UCSD-AML1 (cell line): Measurements from ENCODE around the gene NT5C3A.
"Not testable (repeated sequence)": the region's sequence is repeated elsewhere in the genome, so short reads cannot be mapped to it uniquely, and the experiment has no call there.

ENCODE experiments used
- DNase-seq: peaks from one replicate; lab custom pipeline; 2025; ENCODE audit not compliant: unreplicated experiment; lab: John Stamatoyannopoulos, UW

NT5C3A gene

DNA sequence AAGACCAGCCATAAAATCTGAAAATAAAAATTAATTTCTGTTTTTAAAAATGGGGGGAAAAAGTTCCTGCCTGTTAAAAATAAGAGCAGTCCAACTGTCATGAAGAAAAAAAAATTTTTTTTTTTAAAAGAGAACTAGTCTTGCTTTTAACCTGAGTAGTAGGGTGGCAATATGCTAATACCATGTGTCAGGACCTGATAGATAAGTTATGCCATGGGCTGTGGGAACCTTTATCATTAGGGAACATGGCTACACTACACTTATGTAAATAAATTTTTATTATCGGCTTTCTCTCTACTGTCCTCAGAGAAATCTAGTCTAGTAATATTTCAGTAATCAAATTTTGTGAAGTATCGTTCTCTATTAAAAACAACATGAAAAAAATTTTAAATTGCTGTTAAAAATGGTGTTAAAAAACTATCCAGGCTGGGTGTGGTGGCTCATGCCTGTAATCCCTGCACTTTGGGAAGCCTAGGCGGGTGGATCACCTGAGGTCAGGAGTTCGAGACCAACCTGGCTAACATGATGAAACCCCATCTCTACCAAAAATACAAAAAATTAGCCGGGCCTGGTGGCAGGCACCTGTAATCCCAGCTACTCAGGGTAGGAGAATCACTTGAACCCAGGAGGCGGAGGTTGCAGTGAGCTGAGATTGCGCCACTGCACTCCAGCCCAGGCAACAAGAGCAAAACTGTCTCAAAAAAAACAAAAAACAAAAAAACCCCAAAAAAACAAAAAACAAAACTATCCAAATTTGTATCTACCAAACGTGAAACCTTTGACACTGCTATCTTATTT, 20.7 kb downstream of the NT5C3A start:
- no peak for DNase-seq

DNA sequence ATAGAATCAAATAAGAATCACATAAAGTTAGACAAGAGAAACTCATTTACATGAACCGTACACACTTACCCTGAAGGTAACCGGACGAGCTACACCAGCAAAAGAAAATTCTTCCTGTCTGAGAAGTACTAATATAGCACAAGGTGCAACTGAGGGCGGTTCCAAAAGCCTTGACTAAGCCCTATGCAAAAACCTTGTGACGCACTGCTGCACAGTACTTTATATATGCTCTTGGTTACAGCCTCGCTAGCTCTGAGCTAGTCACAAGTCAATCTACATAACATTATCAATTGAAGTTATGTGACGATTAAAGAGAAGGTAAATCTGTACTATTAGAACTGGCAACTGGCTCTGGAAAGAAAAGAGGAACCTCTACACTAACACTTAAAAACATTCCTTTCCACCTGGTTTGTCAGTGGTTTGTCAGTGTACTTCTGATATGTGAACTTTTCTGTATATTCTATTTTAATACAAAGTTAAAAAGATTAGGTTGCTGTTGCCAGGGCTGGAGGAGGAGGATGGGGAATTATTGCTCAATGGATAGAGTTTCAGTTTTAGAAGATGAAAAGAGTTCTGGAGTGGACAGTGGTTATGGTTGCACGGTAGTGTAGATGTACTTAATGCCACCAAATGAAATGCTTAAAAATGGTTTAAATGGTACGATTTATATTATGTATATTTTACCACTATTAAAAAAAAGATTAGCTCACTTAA, 21.6 kb downstream of the NT5C3A start:
- no peak for DNase-seq

DNA sequence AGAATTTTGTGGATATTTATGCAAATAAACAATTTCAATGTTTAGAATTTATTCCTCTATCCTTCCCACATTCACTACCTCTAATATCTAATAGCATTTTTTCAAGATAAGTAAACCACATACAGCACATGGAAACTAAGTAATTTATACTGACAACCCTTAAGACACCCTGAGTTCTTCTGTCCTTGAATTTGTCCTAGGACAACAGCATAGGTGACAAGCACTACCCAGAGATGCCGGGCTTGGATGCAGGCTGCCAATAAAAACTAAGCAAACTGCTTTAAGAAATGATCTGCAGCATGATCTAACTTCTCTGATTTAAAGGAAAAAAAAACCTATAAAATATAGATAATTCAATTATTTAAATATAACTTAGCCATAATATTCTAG, 22.7 kb downstream of the NT5C3A start:
- no peak for DNase-seq

DNA sequence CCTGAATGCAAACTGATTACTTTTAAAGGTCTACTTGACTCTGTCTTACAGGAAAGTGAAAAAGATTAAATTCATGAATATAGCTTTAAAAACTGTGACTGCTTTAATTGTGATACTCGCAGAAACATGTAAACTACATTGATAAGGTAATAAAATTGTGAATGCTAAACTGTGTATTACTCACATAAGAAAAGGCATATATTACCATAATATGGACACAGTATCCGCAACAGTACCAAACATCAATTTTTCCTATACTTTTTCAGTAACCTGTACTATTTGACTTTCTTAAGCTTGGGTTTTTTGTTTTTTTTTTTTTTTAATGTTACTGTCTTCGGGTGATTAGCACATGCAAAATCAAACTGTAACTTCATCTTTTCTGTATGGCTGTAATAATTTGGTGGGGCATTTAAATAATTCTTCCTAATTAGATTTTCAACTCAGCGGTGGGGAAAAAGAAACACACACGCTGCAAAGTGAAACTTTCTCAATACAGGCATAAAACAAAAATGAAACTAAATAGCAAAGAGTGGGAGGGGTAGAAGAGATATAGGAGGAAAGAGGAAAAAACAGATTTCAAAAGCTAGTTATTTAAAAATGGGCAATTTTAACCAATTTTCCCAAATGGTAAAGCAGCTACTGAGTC, 23.2 kb downstream of the NT5C3A start:
- DNase-seq: no peak

DNA sequence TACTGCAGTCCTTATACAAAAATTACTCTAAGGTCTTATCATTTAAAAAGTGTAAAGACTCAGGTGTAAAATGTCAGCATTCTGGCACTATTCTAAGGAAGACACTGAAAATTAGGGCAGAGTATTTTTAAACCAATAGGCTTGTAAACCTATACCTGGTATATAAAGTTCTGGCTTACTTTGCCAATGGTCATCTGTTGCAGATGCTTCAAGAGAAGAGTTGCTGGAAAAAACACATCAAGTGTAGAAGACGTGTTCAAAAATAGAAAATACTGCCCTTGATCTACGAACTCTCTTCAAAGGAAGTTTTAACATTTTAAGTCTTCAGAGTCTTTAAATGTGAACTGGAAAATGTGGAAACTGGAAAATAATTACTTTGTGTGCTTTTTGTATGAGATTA, 23.9 kb downstream of the NT5C3A start:
- DNase-seq: no peak

DNA sequence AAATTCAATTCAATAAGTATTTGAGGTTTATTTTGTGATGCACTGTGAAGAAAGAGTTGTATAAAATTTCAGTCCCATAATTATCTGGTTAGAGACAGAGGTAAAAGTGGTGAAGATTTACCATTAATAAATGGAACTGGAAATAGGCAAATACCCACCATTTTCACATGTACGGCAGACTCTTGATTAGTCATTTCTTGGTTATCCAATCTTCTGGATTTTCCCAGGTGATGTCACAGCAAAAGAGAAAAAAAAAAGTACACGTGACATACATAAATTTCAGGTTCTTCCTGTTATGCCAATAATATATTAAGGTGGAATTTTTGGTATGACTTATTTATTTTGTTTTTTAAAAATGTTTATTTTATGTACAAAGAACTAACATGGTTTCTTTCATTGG, 26.8 kb downstream of the NT5C3A start:
- no peak for DNase-seq

DNA sequence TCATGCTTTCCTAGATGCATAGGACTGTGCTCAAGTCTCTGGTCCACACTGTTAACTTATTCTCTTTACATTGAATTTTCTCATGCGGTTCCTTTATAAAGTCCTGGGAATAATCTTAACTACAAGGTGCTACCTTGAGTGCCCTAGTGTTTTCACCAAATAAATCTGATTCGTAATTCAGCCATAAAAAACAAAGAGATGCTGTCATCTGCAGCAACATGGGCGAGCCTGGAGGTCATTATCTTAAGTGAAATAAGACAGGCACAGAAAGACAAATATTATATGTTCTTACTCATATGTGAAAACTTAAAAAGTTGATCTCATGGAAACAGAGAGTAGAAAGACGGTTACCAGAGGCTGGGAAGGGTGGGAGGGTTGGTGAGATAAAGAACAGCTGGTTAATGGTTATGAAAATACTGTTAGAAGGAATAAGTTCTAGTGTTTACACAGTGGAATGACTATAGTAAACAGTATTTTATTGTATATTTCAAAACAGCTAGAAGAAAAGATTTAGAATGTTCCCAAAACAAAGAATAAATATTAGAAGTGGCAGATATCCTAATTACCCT, 38.3 kb downstream of the NT5C3A start:
- no peak for DNase-seq

DNA sequence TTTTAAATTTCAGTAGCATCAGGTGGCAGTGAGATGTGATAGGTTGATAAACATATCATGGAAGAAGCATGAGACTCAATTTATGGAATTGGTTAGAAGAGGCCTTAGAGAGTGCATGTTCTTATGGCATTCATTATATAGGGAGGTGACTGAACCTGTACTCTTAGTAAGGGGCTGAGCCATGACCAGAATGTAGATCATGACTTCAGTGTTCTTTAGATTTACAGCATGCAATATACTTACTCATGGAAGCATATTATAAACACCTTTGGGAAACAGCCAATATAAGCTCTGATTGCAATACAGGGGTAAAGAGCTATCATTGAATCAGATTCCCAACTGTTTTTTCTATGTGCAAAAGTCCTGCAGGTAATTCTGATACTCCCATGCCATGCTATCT, 50.2 kb downstream of the NT5C3A start:
- no peak for DNase-seq

DNA sequence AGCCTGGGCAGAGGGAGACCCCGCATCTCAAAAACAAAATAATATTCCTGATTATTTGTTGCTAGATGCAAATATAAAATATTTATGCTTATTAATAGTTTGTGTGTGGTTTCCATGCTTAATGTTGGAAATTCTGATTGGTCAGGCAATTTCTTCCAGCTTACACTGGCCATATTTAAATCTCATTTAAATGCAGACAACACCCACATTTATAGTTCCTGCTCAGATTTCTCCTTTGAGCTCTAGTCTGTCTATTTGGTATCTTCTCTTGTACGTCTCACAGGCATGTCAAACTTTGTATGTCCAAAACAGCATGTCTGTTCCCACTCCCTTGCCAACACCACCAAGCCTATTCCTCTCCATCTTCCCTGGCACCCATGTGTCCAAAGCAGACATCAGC, 52.8 kb downstream of the NT5C3A start:
- no peak for DNase-seq

DNA sequence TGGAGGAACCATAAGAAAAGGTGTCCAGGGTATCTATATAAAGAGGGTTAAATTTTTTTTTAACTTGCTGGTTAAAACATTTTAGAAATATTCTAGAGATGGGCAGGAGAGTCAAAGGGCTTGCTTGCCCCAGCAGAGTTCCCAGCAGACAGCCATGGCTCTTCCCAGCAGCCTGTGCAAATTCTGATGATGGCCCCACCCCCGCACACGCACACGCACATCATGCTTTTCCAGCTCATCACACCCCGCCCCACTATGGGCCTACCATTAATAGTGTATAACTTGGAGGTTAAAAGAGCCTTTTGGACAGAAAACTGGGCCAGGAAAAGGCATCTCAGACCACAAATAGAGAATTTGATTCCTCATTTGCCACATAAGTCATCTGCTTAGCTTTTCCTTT, 56.9 kb downstream of the NT5C3A start:
- not testable (repeated sequence) for DNase-seq

DNA sequence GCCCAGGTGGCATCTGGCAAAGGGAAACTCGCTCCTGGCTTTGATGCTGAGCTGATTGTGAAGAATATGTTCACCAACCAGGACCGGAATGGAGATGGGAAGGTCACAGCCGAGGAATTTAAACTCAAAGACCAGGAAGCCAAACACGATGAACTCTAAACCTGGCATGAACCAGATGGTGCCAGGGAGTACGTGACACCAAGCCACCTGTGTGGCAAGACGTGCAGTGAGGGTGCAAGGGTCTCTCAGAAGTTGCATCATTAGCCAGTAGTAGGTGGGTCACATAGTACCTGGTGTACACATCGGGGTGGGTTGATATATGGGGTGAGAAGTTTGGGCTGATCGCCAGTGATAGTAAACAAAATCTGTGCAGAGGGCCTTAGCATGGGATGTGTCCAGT, 57.4 kb downstream of the NT5C3A start:
- DNase-seq: not testable (repeated sequence)

DNA sequence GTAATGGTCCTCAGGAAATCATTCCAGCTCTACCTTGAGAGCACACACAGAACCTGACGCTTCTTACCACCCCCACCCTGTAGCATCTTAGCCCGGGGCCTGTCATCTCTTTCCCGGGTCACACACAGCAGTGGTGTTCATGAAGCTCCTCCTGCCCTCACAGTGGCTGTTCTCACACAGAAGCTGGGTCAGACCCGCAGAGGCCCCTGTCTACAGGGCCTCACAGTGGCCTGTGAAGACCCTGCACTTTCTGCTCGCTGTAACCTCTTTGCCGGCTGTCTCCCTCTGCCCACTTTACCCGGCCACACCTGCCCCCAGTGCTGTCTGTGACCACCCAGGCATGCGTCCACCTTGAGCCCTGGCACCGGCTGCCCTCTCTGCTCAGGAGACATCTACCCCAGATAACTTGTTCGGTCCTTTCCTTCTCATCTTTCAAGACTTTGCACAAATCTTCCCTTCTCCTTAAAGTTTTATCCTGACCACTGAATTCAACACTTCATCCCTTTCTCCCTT, 58.4 kb downstream of the NT5C3A start:
- DNase-seq: not testable (repeated sequence)

DNA sequence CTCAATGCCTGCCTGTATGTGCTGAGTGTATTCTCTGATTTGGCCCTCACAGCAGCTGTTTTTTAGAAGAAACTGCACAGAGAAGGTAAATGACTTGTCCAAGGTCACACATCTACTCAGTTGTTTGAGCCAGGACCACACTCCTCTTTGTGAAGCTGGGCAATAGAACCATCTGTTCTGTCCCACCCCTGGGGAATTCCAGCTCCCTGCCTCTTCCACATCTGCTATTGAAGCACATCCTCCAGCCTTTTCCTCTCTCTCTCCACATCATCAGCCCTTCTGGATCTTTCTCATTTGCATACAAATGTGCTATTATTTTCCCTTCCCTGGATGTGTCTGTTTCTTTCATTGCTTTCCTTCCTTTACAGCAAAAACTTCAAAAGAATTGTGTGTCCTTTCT, 59.5 kb downstream of the NT5C3A start:
- DNase-seq: not testable (repeated sequence)

DNA sequence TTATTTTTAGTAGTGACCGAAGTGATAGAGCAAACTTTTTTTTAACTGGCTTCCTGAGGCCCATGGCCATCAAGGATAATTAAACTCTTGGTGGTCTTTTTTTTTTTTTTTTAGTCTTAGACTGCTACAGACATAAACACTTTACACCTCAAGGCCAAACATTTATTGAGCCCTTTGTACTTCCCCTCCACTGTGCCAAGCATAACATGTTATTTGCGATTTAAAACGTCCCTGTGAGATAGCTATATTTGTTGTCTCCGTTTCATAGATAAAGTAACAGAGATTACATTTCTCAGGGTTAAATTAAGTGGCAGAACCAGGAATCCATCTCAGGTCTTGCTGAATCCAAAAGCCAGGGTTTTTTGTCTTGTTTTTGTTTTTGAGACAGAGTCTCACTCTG, 63.2 kb downstream of the NT5C3A start:
- not testable (repeated sequence) for DNase-seq

DNA sequence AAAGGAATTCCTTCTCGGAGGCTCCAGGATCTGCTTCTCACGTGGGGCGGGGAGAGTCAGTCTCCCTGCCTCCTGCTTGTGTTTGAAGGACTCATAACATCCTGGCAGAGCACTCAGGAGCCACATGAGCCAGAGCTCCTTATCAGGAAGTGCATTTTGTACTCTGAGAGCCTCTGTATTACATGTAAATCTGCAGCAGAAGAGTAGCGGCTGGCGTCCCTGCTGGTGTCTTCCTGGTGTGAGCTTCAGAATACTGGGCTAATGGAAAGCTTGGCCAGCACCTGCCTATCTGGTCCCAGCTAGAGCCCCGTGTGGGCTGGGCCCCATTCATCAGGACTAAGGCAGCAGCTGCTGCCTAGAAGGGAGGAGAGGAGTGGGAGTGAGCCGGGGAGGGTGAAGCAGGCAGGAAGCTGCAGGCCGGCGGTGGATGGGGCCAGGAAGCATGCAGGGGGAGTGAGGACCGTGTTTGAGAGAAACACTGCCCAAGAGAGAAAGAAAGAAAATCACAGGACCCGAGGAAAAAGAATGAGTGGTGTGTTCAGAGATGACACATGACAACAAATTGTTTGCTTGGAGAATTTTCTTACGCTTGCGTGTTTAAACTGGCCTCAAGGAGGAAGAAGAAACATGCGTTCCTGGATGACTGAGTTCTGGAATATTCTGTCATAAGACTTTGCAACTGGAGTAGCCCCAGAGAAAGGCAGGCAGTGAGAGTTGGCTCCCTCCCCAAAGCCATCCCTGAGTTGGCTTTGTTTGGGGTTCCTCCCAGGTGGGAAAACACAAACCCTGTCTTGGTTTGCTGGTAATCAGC, 64.0 kb downstream of the NT5C3A start:
- DNase-seq: peak; percentile 32

DNA sequence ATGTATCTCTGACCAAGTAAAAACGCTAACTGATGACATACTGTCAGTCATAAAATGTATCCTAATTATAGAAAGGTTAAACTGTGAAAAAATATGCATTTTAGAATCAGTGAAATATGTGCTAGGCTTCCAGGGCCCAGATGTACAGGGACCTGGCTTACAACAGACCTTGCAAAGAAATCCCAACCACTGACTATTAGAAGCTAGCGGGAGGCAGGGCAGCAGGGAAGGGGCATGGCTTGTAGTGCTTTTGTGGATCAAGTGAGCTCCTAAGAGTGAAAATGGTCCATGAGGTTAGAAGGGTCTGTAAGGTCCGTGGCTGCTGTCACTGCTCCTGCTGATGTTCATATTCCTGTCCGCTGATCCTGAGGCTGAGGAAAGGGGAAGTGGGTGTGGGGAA, 64.6 kb downstream of the NT5C3A start:
- DNase-seq: not testable (repeated sequence)

DNA sequence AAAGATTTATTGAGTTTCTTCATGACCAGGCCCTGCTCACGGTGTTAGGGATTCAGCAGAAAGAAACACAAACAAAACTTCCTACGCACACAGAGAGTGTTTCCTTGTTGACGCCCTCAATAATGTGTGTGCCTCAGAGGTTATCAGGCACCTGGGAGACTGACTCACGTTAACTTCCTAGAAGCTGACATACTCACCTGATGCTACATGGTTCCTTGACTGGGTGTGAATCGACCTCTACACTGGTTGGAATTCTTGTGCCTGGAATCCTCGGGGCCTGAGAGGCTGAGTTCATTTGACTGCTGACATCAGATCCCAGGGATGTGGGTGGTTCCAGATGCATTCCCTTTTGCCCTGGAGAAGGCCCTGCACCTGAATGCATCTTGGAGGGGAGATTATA, 69.8 kb downstream of the NT5C3A start:
- not testable (repeated sequence) for DNase-seq

DNA sequence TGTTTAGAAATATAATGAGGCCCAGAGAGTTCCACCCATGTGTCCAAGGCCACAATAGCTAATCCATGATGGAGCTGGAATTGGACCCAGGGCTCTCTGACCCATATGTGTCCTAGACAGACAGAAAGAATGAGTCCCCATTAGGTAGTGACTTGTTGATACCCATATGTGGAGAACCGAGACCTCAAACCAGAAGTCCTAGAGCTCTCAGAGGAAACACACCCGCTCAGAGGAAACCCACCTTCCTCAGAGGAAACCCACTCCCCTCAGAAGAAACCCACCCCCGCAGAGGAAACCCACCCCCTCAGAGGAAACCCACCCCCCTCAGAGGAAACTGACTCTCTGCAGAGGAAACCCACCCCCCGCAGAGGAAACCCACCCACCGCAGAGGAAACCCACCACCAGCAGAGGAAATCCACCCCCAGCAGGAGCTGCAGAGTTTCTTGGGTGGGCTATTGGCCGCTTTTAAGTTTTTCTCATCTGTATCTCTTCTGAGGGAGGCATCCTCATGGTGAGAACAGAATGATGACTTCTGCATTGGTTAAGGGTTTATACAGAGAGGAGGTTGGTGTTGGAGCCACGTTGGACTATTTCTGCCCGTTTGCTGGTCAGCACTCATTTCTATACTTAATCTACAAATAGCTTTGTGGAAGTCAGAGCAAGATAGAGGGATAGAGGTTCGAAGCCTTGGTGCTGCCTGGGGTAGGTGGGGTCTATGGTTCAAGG, 70.4 kb downstream of the NT5C3A start:
- peak; percentile 56 for DNase-seq

DNA sequence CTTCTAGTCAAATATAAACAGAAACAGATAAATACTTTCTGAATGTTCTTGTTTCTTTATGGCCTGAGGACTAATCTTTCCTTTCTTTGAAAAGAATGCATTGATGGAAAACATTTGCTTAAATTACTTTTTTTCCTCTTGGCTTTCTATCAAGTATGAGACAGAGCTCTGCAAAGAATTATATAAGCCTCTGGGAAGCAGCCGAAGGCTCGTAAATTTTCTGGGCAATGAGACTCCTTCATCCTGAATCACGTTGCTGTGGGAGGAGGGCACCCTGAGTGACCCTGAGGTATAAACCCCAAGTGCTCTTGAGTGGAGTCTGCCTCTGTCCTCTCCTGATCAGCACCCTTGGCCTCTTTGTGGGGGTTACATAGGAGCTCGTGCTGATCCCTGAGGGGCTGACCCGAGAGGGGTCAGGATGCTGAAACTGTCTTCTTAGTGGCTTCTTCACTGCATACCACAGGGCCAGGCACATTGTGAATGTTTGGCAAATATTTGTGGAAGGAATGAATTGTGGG, 71.4 kb downstream of the NT5C3A start:
- not testable (repeated sequence) for DNase-seq

DNA sequence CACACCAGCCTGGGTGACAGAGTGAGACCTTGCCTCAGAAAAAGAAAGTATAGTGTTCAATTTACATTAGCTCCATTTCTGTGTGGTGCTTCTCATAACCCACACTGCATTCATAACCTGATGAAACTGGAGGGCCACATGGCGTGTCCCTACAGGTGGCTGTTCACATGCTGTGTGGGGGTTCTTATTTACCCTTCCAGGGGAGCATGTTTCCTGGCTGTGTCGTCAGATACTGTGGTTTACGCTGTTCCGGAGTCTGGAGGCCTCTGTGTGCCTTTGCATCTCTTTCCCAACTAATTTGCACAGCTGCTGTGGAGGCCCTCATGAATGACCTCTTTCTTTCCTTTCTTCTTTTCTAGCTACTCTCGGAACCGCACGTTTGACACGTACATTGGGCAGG, 74.4 kb downstream of the NT5C3A start:
- not testable (repeated sequence) for DNase-seq
